Right lobe of liver (tissue), 6 donors: ENCODE results near the gene ANKRD65. TPM values are rescaled to one million over a fixed set of nuclear protein-coding genes. Genes with fewer than 3 reads are reported as not detected.
"Not testable (repeated sequence)": the region's sequence is repeated elsewhere in the genome, so short reads cannot be mapped to it uniquely, and the experiment has no call there.

Source experiments
- ATAC-seq, 4 donors: fragments of 200-7000 bp; cut with Tn5 transposase; one replicate each; pipeline ENCODE4 v1.9.1; 2020; ENCODE audit warnings: mild to moderate bottlenecking in 4 of 4, moderate library complexity in 4 of 4
- DNase-seq, 3 donors: peaks; one replicate each; pipeline ENCODE4 v3.0.0-alpha.2; 2020
- H3K27ac ChIP-seq, 3 donors: fragments of 200-600 bp; one replicate each; pipeline ENCODE4 v1.8.0; 2022
- H3K27me3 ChIP-seq, 2 donors: fragments of 200-600 bp; one replicate each; pipeline ENCODE4 v1.8.0; 2022
- H3K36me3 ChIP-seq, 4 donors: fragments of 200-600 bp; sonication (generic) in 1 of 4; one replicate each; pipeline versions ENCODE4 v1.5.1 to v1.8.0; 2017 to 2022; ENCODE audit warnings: control low read depth in 1 of 4
- H3K4me1 ChIP-seq, 4 donors: fragments of 200-600 bp; sonication (generic) in 1 of 4; one replicate each; pipeline versions ENCODE4 v1.5.1 to v1.8.0; 2017 to 2022; ENCODE audit warnings: control low read depth in 1 of 4
- H3K4me3 ChIP-seq, 3 donors: fragments of 200-600 bp; one replicate each; pipeline ENCODE4 v1.8.0; 2022
- H3K9me3 ChIP-seq, 4 donors: fragments of 200-600 bp; sonication (generic) in 1 of 4; one replicate each; pipeline versions ENCODE4 v1.5.1 to v1.8.0; 2017 to 2022; ENCODE audit warnings: control low read depth in 1 of 4
- POLR2A ChIP-seq: fragments of 450-650 bp; IDR thresholded peaks from one replicate; pipeline ENCODE4 v1.6.1; 2017; ENCODE audit warnings: antibody characterized with exemption, mild to moderate bottlenecking
- WGBS: methylation state at CpG from one replicate; pipeline ENCODE4 v1.1.6; 2018; ENCODE audit warnings: low coverage, low lambda C conversion rate; ENCODE audit not compliant: insufficient coverage; ENCODE audit errors: missing lambda C conversion rate; 5-methylcytosine and 5-hydroxymethylcytosine counted together
- intact Hi-C, 2 donors: fragments of 100-400 bp; cut with DNase I; formaldehyde crosslinking; loops; one replicate each; pipeline versions ENCODE4 v1.11.2 to v1.14.1; 2022
- total RNA-seq, 6 experiments: library from RNA; depleted of rRNA in 2 of 6; stranded (reverse); fragments of >200 nt in 2 of 6; fragmentation: NEBNext Ultra II Directional in 3 of 6; extraction: Animal tissue kit (Norgen Biotek cat#: 25700) in 3 of 6; gene quantifications; one replicate each; pipeline versions ENCODE4 v1.1.0 to v1.2.4, GENCODE V29; 2016 to 2023
- TF ChIP-seq, protein P1 (sequence below), 4 donors: fragments of 200-600 bp in 3 of 4; fragments of 450-650 bp in 1 of 4; IDR thresholded peaks; one replicate each; pipeline versions ENCODE4 v1.5.1 to v1.8.0; 2016 to 2022; ENCODE audit warnings: antibody characterized with exemption in 4 of 4, mild to moderate bottlenecking in 2 of 4
- donor health status: DM: no; HTN: yes; CAD: no.
- donor health status: DM: no; HTN: no; CAD: no.
- donor health status: DM: no; HTN: no; CAD: no.
- donor health status: DM: no; HTN: yes; CAD: no.
- donor health status: DM: no; HTN: yes; CAD: no.

Gene ANKRD65
- total RNA-seq, 6 experiments from 2014 or later, result 0.19 to 0.89 (median 0.35) TPM

DNA sequence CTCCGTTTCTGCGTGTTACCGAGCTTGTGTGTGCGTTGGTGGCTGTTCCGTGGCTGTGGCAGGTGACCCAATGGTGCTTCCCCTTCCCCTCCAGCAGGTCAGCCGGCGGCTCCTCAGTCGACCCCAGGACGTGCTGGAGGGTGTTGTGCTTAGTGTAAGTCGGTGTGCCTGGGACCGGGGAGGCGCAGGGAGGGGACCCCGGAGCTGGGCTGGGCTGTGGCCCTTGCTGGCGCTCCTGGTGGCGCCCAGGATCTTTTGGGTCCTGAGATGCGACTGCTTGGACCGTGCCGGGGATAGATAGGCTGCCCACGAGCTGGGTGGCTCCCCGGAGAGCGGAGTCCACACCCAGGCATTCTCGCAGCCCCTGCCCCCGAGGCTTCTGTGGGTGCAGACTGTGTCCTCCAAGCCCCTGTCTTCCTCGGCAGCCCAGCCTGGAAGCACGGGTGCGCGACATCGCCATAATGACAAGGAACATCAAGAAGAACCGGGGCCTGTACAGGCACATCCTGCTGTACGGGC is 34.3 kb upstream of the ANKRD65 start:
- ATAC-seq (no peak), DNase-seq (no peak)
- Histone ChIP-seq H3K4me3 (no peak overlapping the region), H3K36me3 (no peaks in the 10 kb centered on the region), H3K27ac (no peak overlapping the region), H3K27me3 (no peaks in the 10 kb centered on the region), H3K9me3 (no peaks in the 10 kb centered on the region), H3K4me1 (peaks cover 0 to 4% (median 0%) of the 10 kb centered on the region in 4 donors)
- no peak for TF ChIP-seq POLR2A
- TF ChIP-seq, protein P1, sequence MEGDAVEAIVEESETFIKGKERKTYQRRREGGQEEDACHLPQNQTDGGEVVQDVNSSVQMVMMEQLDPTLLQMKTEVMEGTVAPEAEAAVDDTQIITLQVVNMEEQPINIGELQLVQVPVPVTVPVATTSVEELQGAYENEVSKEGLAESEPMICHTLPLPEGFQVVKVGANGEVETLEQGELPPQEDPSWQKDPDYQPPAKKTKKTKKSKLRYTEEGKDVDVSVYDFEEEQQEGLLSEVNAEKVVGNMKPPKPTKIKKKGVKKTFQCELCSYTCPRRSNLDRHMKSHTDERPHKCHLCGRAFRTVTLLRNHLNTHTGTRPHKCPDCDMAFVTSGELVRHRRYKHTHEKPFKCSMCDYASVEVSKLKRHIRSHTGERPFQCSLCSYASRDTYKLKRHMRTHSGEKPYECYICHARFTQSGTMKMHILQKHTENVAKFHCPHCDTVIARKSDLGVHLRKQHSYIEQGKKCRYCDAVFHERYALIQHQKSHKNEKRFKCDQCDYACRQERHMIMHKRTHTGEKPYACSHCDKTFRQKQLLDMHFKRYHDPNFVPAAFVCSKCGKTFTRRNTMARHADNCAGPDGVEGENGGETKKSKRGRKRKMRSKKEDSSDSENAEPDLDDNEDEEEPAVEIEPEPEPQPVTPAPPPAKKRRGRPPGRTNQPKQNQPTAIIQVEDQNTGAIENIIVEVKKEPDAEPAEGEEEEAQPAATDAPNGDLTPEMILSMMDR (IDR thresholded peaks at IDR 0.05), result no peak
- no CpG with 5 or more reads among the region's 30 CpGs for WGBS
- intact Hi-C loops, result no loop called here

DNA sequence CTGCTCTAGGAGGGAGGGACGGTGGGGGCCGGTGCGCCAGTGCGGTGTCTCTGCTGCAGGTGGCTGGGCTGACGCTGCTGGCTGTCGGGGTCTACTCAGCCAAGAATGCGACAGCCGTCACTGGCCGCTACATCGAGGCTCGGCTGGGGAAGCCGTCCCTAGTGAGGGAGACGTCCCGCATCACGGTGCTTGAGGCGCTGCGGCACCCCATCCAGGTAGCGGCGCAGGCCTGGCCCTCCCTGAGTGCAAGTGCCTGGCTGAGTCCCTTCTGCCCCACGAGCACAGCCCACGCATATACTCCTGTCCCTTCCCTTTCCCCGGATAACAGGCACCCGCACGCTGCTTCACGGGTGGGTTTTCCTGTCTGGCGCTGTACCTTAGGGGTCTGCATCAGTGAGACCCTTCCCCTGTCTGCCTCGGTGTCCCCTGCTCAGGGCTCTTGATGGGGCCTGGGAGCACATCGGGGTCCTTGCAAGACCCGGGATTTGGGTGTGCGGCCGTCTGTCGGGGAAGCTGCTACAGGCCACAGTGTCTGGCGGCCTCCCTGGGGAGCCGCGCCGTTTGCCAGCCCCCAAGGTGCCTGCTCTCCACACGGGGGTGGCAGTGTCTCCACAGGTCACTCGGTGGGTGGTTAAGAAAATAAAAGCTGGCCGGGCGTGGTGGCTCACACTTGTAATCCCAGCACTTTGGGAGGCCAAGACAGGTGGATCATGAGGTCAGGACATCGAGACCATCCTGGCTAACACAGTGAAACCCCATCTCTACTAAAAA is 33.4 kb upstream of the ANKRD65 start:
- 98% methylated on average over 9 of the region's 41 CpGs for WGBS
- not testable (repeated sequence) for DNase-seq

GRCh38 chr1:1452882-1453281 is 31.8 kb upstream of the ANKRD65 start:
- intact Hi-C loops, result no loop called here
- 73% methylated on average over 3 of the region's 16 CpGs for WGBS

More for the DNA sequence above, 33.4 kb upstream of the ANKRD65 start:
- H3K4me1 ChIP-seq, H3K27ac ChIP-seq, H3K4me3 ChIP-seq, intact Hi-C loops, ATAC-seq, H3K36me3 ChIP-seq, H3K27me3 ChIP-seq, H3K9me3 ChIP-seq: not testable (repeated sequence)

DNA sequence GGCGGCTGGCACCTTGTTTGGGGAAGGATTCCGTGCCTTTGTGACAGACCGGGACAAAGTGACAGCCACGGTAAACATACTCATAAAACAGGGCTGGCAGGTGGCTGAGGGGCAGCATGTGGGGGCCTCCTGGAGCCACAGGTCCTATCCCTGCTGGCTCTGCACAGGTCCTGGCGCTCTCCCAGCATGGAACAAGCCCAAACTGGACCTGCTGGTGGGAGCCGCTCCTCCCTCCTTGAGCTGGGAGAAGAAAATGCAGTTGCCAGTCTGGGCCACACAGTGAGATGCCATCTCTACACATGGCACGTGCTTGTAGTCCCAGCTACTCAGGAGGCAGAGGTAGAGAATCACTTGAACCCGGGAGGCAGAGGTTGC is 31.3 kb upstream of the ANKRD65 start:
- DNase-seq, ATAC-seq, H3K27me3 ChIP-seq, H3K4me3 ChIP-seq, H3K36me3 ChIP-seq, H3K4me1 ChIP-seq, H3K27ac ChIP-seq, intact Hi-C loops, H3K9me3 ChIP-seq: not testable (repeated sequence)
- no CpG with 5 or more reads among the region's 8 CpGs for WGBS

More at GRCh38 chr1:1452882-1453281, 31.8 kb upstream of the ANKRD65 start:
- no peak for DNase-seq
- Histone ChIP-seq H3K4me1 (peaks cover 0 to 4% (median 0%) of the 10 kb centered on the region in 4 donors), H3K4me3 (no peak overlapping the region), H3K36me3 (no peaks in the 10 kb centered on the region), H3K27ac (no peak overlapping the region), H3K27me3 (no peaks in the 10 kb centered on the region), H3K9me3 (no peaks in the 10 kb centered on the region)
- no peak for ATAC-seq
- TF ChIP-seq POLR2A, result no peak
- TF ChIP-seq, protein P1 (IDR thresholded peaks at IDR 0.05), result no peak

DNA sequence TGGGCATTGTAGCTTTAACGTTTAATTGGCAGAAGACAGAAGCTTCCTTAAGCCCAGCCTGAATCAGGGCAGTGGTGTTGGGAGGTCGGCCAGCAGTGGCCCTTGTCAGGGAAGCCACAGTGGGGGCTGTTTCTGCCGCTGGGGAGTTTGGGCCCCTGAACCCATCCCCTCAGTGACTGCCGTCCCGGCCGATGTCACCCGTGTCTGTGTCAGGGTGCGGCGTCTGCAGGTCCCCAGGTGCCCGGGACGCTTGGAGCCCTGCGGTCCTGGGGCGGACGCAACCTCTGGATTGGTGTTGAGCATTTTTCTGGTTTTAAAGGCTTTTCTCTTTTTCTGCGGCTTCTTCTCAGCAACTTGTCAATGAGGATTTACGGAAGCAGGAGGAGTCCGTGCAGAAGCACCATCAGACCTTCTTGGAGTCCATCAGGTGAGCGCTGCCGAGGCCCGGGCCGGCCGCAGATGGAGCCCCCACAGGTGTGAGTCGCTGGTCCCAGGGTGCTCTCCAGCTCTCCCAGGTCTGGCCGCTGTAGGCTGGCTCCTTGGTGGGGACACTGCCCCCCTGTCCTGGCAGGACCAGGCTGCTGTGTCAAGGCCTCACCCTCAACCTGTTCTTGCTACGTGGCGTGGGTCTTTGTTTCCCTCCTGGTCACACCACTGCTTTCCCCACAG is 30.8 kb upstream of the ANKRD65 start:
- Histone ChIP-seq H3K9me3 (no peaks in the 10 kb centered on the region), H3K27me3 (no peaks in the 10 kb centered on the region), H3K4me3 (no peak overlapping the region), H3K36me3 (no peaks in the 10 kb centered on the region), H3K27ac (no peak overlapping the region), H3K4me1 (no peaks in the 10 kb centered on the region)
- no peak for TF ChIP-seq POLR2A
- TF ChIP-seq, protein P1 (IDR thresholded peaks at IDR 0.05), result no peak
- DNase-seq (no peak), ATAC-seq (no peak)
- intact Hi-C loops, result no loop called here
- 60% methylated on average over 2 of the region's 26 CpGs for WGBS

- H3K27me3 ChIP-seq, intact Hi-C loops, H3K4me1 ChIP-seq, H3K9me3 ChIP-seq, H3K27ac ChIP-seq, DNase-seq, H3K36me3 ChIP-seq, H3K4me3 ChIP-seq: not testable (repeated sequence)
- WGBS, result 87% methylated on average over 3 of the region's 22 CpGs
- ATAC-seq, result peak in 1 of 4 donors; percentile 18
These were observed 29.5 kb upstream of the ANKRD65 start for GRCh38 chr1:1450616-1451015.
